Lung (tissue), 12 donors: ENCODE results near the gene PCLO. TPM values are rescaled to one million over a fixed set of nuclear protein-coding genes. Genes with fewer than 3 reads are reported as not detected.
"Not testable (repeated sequence)": the region's sequence is repeated elsewhere in the genome, so short reads cannot be mapped to it uniquely, and the experiment has no call there.

Experiments used
- ATAC-seq: fragments of 200-7000 bp; cut with Tn5 transposase; one replicate; pipeline ENCODE4 v1.9.1; 2020; ENCODE audit warnings: moderate number of reproducible peaks; ENCODE audit not compliant: insufficient read depth, low FRiP score
- DNase-seq, 3 donors: peaks; one replicate each; pipeline ENCODE4 v3.0.0-alpha.2; 2013 to 2017
- H3K27ac ChIP-seq, 2 donors: one replicate each; pipeline ENCODE4 v1.5.1; 2013; ENCODE audit warnings: mild to moderate bottlenecking in 2 of 2, moderate library complexity in 2 of 2, control low read depth in 1 of 2, inconsistent platforms in 1 of 2, low read depth in 1 of 2, low read length in 1 of 2
- H3K27me3 ChIP-seq, 3 donors: one replicate each; pipeline ENCODE4 v1.5.1; 2013; ENCODE audit warnings: low read length in 2 of 3; ENCODE audit not compliant: control insufficient read depth in 3 of 3, insufficient read depth in 3 of 3
- H3K36me3 ChIP-seq, 4 donors: one replicate each; pipeline ENCODE4 v1.5.1; 2013; ENCODE audit warnings: low read length in 4 of 4, mild to moderate bottlenecking in 1 of 4, moderate library complexity in 1 of 4; ENCODE audit not compliant: control insufficient read depth in 4 of 4, insufficient read depth in 4 of 4
- H3K4me1 ChIP-seq, 5 donors: one replicate each; pipeline ENCODE4 v1.5.1; 2013; ENCODE audit warnings: low read length in 5 of 5, mild to moderate bottlenecking in 2 of 5, moderate library complexity in 1 of 5; ENCODE audit not compliant: control insufficient read depth in 5 of 5, insufficient read depth in 5 of 5
- H3K4me3 ChIP-seq: one replicate; pipeline ENCODE4 v1.5.1; 2013; ENCODE audit warnings: mild to moderate bottlenecking, control low read depth, moderate library complexity
- H3K9ac ChIP-seq, 2 donors: one replicate each; pipeline ENCODE4 v1.5.1; 2013; ENCODE audit warnings: low read length in 2 of 2, control low read depth in 1 of 2; ENCODE audit not compliant: insufficient read depth in 1 of 2
- H3K9me3 ChIP-seq, 4 donors: one replicate each; pipeline ENCODE4 v1.5.1; 2013; ENCODE audit warnings: low read length in 3 of 4, mild to moderate bottlenecking in 1 of 4, moderate library complexity in 1 of 4; ENCODE audit not compliant: control insufficient read depth in 4 of 4, insufficient read depth in 3 of 4
- WGBS, 2 donors: extraction: QIAGEN DNeasy Blood & Tissue Kit; methylation state at CpG; one replicate each; pipeline ENCODE4 v1.1.7; 2013; 5-methylcytosine and 5-hydroxymethylcytosine counted together
- polyA plus RNA-seq, 2 donors: library from polyadenylated mRNA; stranded (reverse); fragments of 200-250 nt; gene quantifications; one replicate each; pipeline ENCODE4 v1.2.1, GENCODE V29; 2013
- total RNA-seq, 2 donors: library from RNA; depleted of rRNA in 1 of 2; stranded (reverse); fragments of >200 nt in 1 of 2; gene quantifications; one replicate each; pipeline ENCODE4 v1.2.1, GENCODE V29; 2014 to 2021
- TF ChIP-seq, protein P1 (sequence below): IDR thresholded peaks from 2 replicates; pipeline ENCODE4 v1.5.1; 2012; ENCODE audit warnings: mild to moderate bottlenecking; ENCODE audit errors: control extremely low read depth, extremely low read depth
- donor health status: control.
- donor health status: control.
- donor health status: Bipolar disorder and iron deficiency.
- donor health status: healthy.
- donor health status: DM: yes; HTN: yes; CAD: no.

The PCLO gene
- total and polyA plus RNA-seq, 4 donors: 1.0 to 8.3 (median 3.7) TPM

DNA sequence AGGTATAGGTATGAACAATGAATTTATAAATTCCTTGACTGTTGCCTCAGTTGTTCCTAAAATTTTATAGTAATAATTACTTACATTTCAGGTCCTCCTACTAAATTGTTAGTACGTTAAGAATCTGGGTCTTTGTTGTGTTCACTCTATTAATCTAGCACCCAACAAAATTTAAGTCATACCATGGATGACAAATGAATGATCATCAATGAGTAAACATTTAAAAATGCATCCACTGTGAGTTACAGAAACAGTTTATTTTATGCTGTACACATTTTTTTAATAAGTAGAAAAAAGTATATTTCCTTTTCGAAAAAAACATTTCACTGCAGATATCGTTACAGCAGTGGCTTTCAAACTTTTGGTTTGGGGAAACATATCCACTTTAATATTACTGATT lies 265.2 kb downstream of the PCLO start:
- WGBS, 2 donors: 85 to 88% methylated on average over 3 of the region's 3 CpGs
- ATAC-seq (no peak), DNase-seq (no peak)
- no peak overlapping the region for H3K27ac ChIP-seq
- H3K36me3 ChIP-seq: no peaks in the 10 kb centered on the region
- H3K27me3 ChIP-seq: no peaks in the 10 kb centered on the region
- H3K9ac ChIP-seq: no peak overlapping the region
- H3K9me3 ChIP-seq: no peaks in the 10 kb centered on the region
- H3K4me3 ChIP-seq: no peak overlapping the region
- TF ChIP-seq, protein P1, sequence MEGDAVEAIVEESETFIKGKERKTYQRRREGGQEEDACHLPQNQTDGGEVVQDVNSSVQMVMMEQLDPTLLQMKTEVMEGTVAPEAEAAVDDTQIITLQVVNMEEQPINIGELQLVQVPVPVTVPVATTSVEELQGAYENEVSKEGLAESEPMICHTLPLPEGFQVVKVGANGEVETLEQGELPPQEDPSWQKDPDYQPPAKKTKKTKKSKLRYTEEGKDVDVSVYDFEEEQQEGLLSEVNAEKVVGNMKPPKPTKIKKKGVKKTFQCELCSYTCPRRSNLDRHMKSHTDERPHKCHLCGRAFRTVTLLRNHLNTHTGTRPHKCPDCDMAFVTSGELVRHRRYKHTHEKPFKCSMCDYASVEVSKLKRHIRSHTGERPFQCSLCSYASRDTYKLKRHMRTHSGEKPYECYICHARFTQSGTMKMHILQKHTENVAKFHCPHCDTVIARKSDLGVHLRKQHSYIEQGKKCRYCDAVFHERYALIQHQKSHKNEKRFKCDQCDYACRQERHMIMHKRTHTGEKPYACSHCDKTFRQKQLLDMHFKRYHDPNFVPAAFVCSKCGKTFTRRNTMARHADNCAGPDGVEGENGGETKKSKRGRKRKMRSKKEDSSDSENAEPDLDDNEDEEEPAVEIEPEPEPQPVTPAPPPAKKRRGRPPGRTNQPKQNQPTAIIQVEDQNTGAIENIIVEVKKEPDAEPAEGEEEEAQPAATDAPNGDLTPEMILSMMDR: no peak
- no peaks in the 10 kb centered on the region for H3K4me1 ChIP-seq

DNA sequence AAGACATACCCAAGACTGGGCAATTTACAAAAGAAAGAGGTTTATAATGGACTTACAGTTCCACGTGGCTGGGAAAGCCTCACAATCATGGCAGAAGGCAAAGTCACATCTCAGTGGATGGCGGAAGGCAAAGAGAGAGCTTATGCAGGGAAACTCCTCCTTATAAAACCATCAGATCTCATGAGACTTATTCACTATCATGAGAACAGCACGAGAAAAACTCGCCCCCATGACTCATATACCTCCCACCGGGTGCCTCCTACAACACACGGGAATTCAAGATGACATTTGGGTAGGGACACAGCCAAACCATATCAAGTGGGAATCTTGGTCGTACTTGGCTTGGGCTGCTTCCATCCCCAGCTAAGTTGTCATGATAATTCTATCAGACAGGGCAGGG lies 268.3 kb downstream of the PCLO start:
- H3K9me3 ChIP-seq, ATAC-seq, H3K9ac ChIP-seq, H3K27me3 ChIP-seq, H3K4me1 ChIP-seq, H3K4me3 ChIP-seq, H3K27ac ChIP-seq, H3K36me3 ChIP-seq, DNase-seq: not testable (repeated sequence)
- 76 to 79% methylated on average over 7 of the region's 7 CpGs for WGBS, 2 donors

DNA sequence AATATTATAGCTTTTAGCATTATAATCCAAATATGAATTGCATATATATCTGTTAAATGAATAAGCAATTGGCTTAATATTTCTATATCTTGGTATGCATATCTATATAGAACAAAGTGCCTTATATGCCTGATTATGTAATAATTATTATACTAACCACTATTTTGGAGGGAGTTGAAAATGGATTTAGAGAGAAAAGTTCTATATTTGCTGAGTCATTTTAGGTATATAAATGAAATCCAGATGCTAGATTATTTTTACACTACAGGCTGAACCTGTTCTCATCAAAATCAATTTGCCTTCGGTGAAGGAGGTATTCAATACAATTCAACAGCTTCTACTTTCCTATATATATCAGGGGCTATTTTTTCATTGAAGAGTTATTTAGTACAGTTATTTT lies 276.4 kb downstream of the PCLO start:
- Histone ChIP-seq H3K9me3 (peaks cover 0 to 2% (median 0%) of the 10 kb centered on the region in 4 donors), H3K27ac (no peak overlapping the region), H3K9ac (no peak overlapping the region), H3K4me1 (no peaks in the 10 kb centered on the region), H3K27me3 (no peaks in the 10 kb centered on the region), H3K36me3 (no peaks in the 10 kb centered on the region), H3K4me3 (no peak overlapping the region)
- no peak for ATAC-seq
- DNase-seq: no peak
- TF ChIP-seq, protein P1: no peak
- 45 to 90% methylated on average over 1 of the region's 1 CpG for WGBS, 2 donors

DNA sequence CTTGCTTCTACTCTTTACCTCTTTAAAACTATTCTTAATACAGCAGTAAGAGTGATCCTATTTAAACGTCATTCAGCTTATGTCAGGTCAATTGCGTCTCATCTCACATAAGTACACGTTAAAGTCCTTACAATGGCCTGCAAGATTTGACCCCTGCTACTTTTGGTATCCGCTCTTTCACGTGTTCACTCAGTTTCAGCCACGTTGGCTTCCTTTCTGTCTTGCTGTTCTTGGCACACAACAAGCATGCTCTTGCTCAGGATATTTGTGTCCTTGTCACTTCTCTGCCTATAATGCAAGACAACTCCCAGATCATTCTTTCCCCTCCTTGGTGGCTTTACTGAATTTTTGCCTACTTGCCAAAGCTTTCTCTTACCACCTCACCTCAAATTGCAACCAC lies 296.8 kb downstream of the PCLO start:
- no peaks in the 10 kb centered on the region for H3K4me1 ChIP-seq
- no peaks in the 10 kb centered on the region for H3K36me3 ChIP-seq
- TF ChIP-seq, protein P1: no peak
- H3K4me3 ChIP-seq: no peak overlapping the region
- H3K27ac ChIP-seq: no peak overlapping the region
- no peak overlapping the region for H3K9ac ChIP-seq
- ATAC-seq (no peak), DNase-seq (no peak)
- WGBS, 2 donors: 81 to 85% methylated on average over 6 of the region's 6 CpGs
- H3K27me3 ChIP-seq: no peaks in the 10 kb centered on the region
- H3K9me3 ChIP-seq: no peaks in the 10 kb centered on the region
